Measurements from ENCODE around the gene MICAL2. TPM values are rescaled to one million over a fixed set of nuclear protein-coding genes. Genes with fewer than 3 reads are reported as not detected.

The MICAL2 gene
- total RNA-seq, 1 experiment from 2014 or later = 37.4 TPM

- 0 out of 2 replicates have a peak, but pooled peaks have one; percentile 5 for TF ChIP-seq RAD21 (IDR thresholded peaks at IDR 0.05; ENCODE audit: low read depth)
- no peak for TF ChIP-seq TCF7L2 (IDR thresholded peaks at IDR 0.05; ENCODE audit: borderline replicate concordance, extremely low read depth, insufficient read depth, insufficient read length)
- no peak for TF ChIP-seq ZBTB33 (IDR thresholded peaks at IDR 0.05; ENCODE audit: extremely low read depth, insufficient replicate concordance, low read length)
- TF ChIP-seq EZH2phosphoT487 (IDR thresholded peaks at IDR 0.05; ENCODE audit: borderline replicate concordance) = no peak
- TF ChIP-seq SRF (IDR thresholded peaks at IDR 0.05; ENCODE audit: low read depth) = no peak
- TF ChIP-seq REST (IDR thresholded peaks at IDR 0.05; ENCODE audit: low read depth) = no peak
- TF ChIP-seq, protein P1, sequence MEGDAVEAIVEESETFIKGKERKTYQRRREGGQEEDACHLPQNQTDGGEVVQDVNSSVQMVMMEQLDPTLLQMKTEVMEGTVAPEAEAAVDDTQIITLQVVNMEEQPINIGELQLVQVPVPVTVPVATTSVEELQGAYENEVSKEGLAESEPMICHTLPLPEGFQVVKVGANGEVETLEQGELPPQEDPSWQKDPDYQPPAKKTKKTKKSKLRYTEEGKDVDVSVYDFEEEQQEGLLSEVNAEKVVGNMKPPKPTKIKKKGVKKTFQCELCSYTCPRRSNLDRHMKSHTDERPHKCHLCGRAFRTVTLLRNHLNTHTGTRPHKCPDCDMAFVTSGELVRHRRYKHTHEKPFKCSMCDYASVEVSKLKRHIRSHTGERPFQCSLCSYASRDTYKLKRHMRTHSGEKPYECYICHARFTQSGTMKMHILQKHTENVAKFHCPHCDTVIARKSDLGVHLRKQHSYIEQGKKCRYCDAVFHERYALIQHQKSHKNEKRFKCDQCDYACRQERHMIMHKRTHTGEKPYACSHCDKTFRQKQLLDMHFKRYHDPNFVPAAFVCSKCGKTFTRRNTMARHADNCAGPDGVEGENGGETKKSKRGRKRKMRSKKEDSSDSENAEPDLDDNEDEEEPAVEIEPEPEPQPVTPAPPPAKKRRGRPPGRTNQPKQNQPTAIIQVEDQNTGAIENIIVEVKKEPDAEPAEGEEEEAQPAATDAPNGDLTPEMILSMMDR (IDR thresholded peaks at IDR 0.05 in 2 of 3, conservative IDR thresholded peaks at IDR 0.05 in 1 of 3; ENCODE audit: borderline replicate concordance in 1 of 3, insufficient read depth in 1 of 3, low read depth in 2 of 3, low read length in 2 of 3) = 0 out of 6 replicates have a peak, but pooled peaks of 1 of the 3 experiments have one; percentile 7
- TF ChIP-seq MAX (IDR thresholded peaks at IDR 0.05) = no peak
- Histone ChIP-seq H3K4me1 (ENCODE audit: control insufficient read depth in 1 of 2, insufficient read depth in 2 of 2, low read length in 2 of 2) (peaks cover 52 to 79% of the 10 kb centered on the region in 2 experiments), H3K9me2 (ENCODE audit: insufficient read depth) (no peaks in the 10 kb centered on the region), H3K36me3 (ENCODE audit: control insufficient read depth in 1 of 2, insufficient read depth in 2 of 2, low read length in 2 of 2) (no peaks in the 10 kb centered on the region; a peak in 1 of 4 replicates), H3K79me2 (ENCODE audit: insufficient read depth, low read length) (no peaks in the 10 kb centered on the region), H3K4me3 (replicated peaks in 1 of 2; ENCODE audit: low read depth in 1 of 2, low read length in 2 of 2) (no peak overlapping the region), H2AFZ (ENCODE audit: low read depth, low read length, poor library complexity, severe bottlenecking) (no peak overlapping the region), H3K27ac (ENCODE audit: low read depth, low read length) (no peak overlapping the region), H3K9me3 (ENCODE audit: control insufficient read depth in 1 of 2, insufficient read depth in 1 of 2, low read depth in 1 of 2, low read length in 2 of 2) (no peaks in the 10 kb centered on the region), H3K9ac (ENCODE audit: low read length) (0 out of 2 replicates have a peak overlapping the region, but pooled peaks have one; percentile 52), H3K27me3 (ENCODE audit: insufficient read depth, low read length) (no peaks in the 10 kb centered on the region), H3K4me2 (ENCODE audit: low read length) (peak overlapping the region; percentile 67), H4K20me1 (ENCODE audit: insufficient read depth) (no peaks in the 10 kb centered on the region)
- ATAC-seq (no peak), DNase-seq (ENCODE audit: low read depth, low spot score) (no peak)
- POLR2A ChIA-PET = interaction anchor here (1.4 to 2.2 kb wide), 4 partner anchors 11 to 76 kb away, joined by 4 to 8 read pairs (median 4); no protein-coding TSS in a partner anchor
- intact Hi-C loops (cut with micrococcal nuclease) = no loop called here
- CTCF ChIA-PET = no interaction called here
- BruUV-seq (replicated peaks) = no TSS peak
- RAD21 ChIA-PET (ENCODE audit: low non-redundant PET in 1 of 2, low total read pairs in 2 of 2, uncharacterized antibody in 2 of 2, unreplicated experiment in 2 of 2) = no interaction called here
Measured at GRCh38 chr11:12162652-12163051, 52.3 kb downstream of the MICAL2 start.

All from HCT116 (cell line).